ENCODE results near the gene TRPM8. TPM values are rescaled to one million over a fixed set of nuclear protein-coding genes. Genes with fewer than 3 reads are reported as not detected.
A peak's percentile ranks its signal among the peaks of the same experiment; 100 is the strongest.

The TRPM8 gene
- total RNA-seq, 1 donor from 2014 or later = not detected

- peak; percentile 54 for DNase-seq
Observed at GRCh38 chr2:234003972-234004617, 86.9 kb downstream of the TRPM8 start.

GRCh38 chr2:234005126-234005525 is 88.0 kb downstream of the TRPM8 start:
- DNase-seq = no peak

- no peak for DNase-seq
Observed at GRCh38 chr2:234006501-234006900, 89.3 kb downstream of the TRPM8 start.

GRCh38 chr2:234014427-234014826 is 97.3 kb downstream of the TRPM8 start:
- no peak for DNase-seq

- DNase-seq = no peak
Observed at GRCh38 chr2:234015861-234016260, 98.7 kb downstream of the TRPM8 start.

- no peak for DNase-seq
Observed at GRCh38 chr2:234019896-234020295, 102.7 kb downstream of the TRPM8 start.

DNA sequence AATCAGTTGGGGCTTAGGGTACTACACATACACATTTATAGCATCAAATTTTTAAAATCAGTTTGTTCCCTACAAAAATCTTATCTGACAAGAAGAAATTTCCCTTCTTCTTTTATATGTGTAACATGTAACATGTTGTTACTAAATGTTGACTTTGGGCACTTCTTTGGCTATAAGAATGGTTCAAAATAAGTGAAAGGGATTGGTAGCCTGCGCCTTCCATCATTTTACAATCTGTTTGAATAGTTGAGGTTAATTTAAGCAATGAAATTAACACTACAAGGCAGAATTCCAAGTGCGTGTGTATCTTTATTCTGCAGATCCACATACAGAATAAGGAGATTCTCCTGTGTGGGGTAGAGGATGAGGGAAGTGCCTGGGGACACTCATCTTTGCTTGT is 103.2 kb downstream of the TRPM8 start:
- DNase-seq = no peak

DNA sequence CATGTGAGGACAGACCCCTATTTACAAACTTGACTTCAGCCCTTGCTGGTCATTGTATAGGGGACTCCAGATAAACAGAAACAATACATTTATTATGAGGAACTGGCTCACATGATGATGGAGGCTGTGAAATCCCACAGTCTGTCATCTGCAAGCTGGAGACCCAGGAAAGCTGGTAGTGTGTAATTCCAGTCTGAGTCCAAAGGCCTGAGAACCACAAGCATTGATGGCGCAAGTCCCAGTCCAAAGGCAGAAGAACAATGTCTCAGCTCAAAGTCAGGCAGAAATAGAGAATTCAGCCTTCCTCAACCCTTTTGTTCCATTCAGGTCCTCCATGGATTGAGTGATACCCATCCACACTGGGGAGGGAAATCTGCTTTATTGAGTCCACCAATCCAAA is 105.3 kb downstream of the TRPM8 start:
- no peak for DNase-seq

- no peak for DNase-seq
Observed at GRCh38 chr2:234024304-234024703, 107.1 kb downstream of the TRPM8 start.

DNA sequence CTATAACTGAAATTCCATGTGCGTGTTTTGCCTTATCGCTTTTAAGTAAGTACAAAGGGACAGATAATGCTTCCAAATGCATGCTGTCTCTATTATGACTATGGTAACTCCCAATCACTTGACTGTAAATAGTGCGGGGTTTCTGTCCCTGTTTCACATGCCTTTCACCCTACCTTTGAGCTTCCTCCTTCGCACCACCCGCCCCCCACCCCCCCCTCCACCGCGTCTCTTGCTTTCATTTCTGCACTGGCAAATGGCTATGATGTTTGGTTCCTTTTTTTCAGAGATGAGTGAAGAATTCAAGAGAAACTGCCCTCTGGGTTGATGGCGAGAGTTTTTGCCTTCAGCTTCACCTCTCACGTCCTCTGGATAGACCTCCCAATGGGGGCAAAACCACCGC is 108.3 kb downstream of the TRPM8 start:
- no peak for DNase-seq

DNA sequence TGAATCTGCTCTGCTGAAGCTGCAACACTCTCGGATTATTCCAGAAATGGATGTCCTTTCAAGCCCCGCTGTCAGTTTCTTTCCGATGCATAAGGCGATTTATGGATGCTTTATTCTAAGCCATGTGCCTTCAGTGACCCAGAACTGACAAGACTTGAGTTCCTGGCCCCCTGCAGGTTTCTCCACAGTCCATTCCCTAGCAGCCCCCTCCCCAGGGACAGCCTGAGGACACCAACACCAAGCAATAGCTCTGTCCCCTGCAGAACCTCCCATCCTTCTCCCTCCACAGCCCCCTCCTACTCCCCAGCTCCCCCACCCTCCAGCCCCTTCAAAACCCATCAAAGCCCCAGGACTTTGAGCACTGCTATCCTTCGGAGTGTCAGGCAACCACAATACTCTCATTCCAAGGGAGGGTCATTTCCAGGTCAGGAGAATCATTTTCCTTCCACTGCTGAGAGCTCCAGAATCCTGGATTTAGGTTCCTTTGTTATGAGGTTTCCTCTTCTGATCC is 108.8 kb downstream of the TRPM8 start:
- peak; percentile 28 for DNase-seq

DNA sequence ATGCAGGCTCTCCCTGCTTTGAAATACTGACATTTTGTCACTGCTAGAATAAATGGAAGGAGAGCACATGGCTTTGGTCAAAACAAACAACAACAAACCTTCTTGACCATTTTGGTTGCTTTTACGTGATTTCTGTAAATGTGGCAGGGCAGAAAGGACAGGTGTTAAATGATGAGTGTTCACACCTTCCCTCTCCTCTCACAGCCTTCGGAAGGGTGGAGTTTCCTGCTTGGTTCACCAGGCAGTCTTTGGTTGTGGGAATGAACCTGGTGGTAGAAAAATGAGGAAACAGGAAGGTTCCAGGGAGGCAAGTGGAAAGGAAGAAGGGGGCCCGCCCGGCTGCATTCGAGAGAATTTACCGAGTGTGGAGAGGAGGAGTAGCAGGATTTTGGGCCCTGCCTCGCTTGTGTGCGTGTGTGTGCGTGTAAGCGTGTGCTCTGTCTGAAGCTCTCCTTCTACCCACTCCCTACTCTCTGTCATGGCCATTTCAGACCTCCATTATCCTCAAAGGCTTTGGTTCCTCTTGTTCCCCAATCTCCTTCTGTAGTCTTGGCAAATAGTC is 109.6 kb downstream of the TRPM8 start:
- DNase-seq = no peak

DNA sequence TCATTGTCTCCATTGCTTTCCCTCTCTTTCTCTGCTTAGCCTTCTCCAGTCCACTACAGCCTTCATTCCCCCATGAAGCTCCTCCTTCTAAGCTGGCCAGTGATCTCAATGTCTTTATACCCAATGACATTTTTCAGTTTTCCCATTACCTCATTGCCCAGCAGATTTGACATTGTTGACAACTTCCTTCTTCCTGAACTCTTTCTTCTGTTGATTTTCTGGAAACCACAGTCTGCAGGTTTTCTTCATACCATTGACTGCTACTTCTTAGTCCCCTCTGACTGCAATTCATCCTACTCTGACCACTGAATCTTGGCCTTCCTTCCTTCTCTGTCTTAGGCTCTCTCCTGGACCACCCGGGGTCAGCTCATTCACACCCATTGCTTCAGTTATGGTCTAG is 110.5 kb downstream of the TRPM8 start:
- no peak for DNase-seq

GRCh38 chr2:234029150-234029733 is 112.1 kb downstream of the TRPM8 start:
- no peak for DNase-seq

GRCh38 chr2:234031207-234031606 is 114.0 kb downstream of the TRPM8 start:
- no peak for DNase-seq

DNA sequence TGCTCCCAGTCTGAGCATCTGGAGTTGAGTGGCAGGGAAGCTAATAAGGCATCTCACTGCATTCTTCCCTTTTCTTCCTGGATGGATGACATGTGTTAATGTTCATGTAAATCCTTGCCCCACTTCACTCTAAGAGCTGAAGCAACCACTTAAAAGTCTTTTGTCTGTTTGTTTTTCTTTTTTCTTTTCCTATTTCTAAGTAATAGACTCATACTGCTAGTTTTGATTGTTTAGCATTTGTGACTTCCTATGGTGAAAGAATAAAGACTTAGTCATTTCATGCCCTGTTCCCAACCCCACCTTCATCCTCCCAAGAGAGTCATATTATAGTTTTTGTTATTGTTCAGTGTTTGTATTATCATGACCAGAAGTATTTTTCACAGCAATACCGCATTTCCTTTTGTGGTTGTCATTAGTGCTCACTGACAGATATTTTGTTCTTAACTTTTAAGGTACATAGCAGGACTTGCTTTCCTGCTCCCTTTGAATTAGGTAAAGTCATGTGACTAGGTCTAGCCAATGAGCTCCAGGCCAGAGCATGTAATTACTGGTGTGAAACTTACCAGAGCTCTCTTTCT is 115.2 kb downstream of the TRPM8 start:
- peak; percentile 74 for DNase-seq

DNA sequence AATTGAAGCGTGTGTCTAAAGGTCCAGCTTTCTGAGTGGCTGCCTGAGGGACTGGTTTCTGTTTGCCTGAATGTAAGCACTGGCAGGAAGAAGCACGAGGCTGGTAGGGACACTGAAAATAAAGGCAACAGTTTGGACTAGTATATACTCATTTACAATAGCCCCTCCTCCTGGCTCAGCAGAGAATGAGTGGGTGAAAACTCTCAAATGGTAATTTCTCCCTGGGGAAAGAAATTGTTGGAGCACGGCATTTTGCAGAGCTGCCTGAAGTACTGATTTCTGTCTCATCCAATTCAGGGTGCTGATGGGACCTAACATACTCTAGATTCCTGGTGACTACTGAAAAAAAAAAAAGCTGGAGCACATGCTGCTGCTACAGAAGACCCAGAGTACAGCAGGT is 116.0 kb downstream of the TRPM8 start:
- peak; percentile 18 for DNase-seq

- no peak for DNase-seq
Observed at GRCh38 chr2:234033885-234034284, 116.7 kb downstream of the TRPM8 start.

GRCh38 chr2:234038076-234038802 is 121.1 kb downstream of the TRPM8 start:
- no peak for DNase-seq

DNA sequence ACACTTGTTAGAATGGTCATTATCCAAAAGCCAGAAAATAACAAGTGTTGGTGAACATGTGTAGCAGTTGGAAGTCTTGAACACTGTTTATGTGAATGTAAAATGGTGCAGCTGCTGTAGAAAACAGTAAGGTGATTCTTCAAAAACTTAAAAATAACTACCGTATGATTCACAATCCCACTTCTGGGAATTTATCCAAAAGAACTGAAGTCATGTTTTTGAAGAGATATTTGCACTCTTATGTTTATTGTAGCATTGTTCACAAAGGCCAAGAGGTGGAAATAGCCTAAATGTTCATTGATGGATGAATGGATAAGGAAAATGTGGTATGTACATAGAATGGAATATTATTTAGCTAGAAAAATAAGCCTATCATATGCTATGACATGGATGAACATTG is 127.0 kb downstream of the TRPM8 start:
- peak; percentile 62 for DNase-seq

- no peak for DNase-seq
Observed at GRCh38 chr2:234046521-234046920, 129.3 kb downstream of the TRPM8 start.

DNA sequence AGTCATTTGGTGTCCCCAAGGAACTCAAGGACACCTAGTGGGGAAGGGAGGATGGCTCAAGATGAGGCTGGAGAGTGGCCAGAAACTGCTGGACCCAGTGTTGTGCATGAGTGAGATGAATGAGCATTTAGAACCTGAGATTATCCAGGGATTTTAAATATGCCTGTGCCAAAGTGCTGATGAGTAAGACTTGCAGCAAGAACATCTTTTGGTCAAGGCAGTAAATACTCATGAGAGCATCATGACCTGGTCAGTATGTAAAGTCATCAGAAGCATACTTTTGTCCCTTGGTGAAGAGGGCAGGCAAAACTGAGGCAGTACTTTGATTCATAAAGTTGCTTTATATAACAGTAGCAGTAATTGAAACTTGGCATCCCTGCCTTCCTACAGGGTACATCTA is 130.2 kb downstream of the TRPM8 start:
- DNase-seq = no peak

- DNase-seq = no peak
Observed at GRCh38 chr2:234048049-234048448, 130.9 kb downstream of the TRPM8 start.
